NOMO-1 treated with DMSO at 0.1 percent for 48 hours (cell line): ENCODE measurements around the gene SYT13.

Experiments
- DNase-seq: peaks from one replicate; lab custom pipeline; 2025; ENCODE audit not compliant: unreplicated experiment; lab: John Stamatoyannopoulos, UW

SYT13 gene

GRCh38 chr11:45224766-45225165 lies 61.4 kb downstream of the SYT13 start:
- DNase-seq: no peak

DNA sequence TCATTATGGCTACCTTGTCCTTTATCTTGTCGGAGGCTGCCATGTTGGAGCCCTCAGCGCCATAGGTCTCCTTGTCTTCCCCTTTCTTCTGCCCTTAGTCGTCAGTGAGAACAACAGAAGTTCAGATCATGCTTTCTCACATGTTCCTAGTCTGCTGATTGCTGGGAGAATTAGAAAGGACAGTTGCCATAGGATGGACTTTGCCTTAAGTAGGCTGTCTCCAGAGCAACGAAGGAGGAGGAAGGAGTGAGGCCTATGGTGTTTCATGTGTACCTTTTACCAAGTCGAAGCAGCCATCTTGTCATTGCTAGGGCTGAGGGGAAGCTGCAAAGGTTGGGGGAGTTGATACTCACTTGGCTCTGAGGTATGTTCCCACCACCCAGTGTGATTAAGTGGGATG lies 62.6 kb downstream of the SYT13 start:
- DNase-seq: no peak

- no peak for DNase-seq
Observed at GRCh38 chr11:45219411-45219810, 66.7 kb downstream of the SYT13 start.

DNA sequence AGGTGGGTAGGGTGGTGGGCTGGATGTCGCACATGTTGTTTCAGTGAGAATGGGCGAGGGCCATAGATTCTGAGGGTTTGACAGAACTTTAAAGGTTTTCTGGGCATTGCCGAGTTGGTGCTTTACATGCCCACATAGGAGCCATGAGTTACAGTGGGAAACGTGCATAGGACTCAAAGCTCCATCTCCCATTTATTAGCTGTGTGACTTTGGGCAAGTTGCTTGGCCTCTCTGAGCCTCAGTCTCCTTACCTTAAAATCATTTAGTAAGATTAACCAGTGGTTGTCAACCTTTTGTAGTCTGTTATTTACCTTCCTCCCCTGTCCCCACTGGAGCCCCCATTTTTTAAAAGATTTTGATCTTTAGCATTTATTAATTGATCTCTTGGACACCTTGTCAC lies 67.4 kb downstream of the SYT13 start:
- DNase-seq: no peak

- DNase-seq: no peak
Observed at GRCh38 chr11:45217991-45218390, 68.2 kb downstream of the SYT13 start.

DNA sequence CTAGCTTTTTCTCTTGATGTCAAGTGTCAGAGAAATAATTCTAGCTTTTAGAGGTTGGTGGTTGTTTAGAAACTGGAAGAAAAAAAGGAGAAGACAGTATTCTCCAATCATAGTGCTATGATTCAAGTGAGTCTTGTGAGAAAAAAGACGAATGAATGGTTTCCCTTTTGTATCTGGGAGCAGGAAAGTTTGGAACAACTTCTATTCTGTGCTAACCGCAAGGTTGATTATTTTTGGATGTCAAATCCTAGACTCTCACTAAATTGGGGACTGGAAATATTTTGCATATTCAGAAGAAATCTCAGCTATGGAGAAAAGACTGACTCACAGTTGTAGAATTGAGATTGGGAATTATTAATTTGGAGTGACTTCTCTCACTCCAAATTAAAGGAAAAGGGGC lies 69.2 kb downstream of the SYT13 start:
- DNase-seq: no peak

DNA sequence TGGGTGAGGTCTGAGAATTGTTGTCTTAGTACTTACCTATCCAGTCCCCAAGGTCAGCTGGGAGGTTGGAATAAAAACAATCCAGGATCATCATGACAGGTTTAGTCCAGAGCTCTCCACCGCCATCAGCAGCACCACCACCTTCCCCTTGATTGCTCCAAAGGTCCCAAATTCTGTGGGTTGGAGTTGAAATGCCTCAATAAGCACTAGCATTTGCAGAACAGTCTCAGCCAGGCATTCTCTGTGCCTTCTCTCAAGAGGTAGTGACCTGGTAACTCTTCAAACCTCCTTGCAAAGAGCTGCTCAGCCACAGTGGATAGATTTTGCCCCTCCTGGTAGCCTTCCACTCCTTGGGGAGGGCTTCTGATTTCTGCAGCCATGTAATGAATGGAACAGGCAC lies 70.1 kb downstream of the SYT13 start:
- DNase-seq: no peak

- no peak for DNase-seq
Observed at GRCh38 chr11:45215098-45215865, 70.9 kb downstream of the SYT13 start.

GRCh38 chr11:45213717-45214116 lies 72.4 kb downstream of the SYT13 start:
- DNase-seq: no peak

GRCh38 chr11:45213316-45213665 lies 72.8 kb downstream of the SYT13 start:
- no peak for DNase-seq

GRCh38 chr11:45212566-45213315 lies 73.4 kb downstream of the SYT13 start:
- DNase-seq: no peak

DNA sequence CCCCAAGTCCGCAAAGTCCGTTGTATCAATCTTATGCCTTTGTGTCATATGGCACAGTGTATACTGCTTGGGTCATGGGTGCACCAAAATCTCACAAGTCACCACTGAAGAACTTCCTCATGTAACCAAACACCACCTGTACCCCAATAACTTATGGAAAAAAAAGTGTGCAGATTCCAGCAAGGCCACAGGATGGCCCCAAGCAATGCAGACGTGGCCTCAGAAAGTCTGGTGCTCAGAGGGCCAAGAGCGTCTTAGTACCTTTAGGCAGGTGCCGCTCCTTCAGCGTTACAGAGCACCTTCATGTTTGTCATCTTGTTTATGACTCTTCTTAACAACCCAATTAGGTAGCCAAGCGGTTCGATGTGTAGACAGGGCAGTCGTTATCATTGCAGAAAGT lies 74.4 kb downstream of the SYT13 start:
- no peak for DNase-seq

DNA sequence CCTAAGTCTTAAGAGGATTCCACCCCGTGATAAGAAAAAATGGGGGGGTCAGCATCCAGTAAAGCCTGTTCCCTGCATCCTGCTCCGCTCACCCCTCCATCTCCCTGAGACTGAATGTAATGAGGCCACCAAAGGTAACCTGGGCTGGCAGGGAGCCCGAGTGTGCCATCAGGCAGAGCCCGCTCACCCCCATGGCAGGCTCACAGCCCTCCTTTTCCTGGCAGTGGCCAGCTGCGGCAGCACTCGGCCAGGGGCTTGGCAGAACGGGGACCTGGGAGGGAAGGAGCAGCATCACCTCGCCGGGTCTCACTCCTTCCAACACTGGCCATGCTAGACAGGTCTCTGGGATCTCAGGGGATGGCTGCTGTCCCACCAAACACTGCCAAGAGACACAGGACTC lies 75.3 kb downstream of the SYT13 start:
- DNase-seq: no peak

DNA sequence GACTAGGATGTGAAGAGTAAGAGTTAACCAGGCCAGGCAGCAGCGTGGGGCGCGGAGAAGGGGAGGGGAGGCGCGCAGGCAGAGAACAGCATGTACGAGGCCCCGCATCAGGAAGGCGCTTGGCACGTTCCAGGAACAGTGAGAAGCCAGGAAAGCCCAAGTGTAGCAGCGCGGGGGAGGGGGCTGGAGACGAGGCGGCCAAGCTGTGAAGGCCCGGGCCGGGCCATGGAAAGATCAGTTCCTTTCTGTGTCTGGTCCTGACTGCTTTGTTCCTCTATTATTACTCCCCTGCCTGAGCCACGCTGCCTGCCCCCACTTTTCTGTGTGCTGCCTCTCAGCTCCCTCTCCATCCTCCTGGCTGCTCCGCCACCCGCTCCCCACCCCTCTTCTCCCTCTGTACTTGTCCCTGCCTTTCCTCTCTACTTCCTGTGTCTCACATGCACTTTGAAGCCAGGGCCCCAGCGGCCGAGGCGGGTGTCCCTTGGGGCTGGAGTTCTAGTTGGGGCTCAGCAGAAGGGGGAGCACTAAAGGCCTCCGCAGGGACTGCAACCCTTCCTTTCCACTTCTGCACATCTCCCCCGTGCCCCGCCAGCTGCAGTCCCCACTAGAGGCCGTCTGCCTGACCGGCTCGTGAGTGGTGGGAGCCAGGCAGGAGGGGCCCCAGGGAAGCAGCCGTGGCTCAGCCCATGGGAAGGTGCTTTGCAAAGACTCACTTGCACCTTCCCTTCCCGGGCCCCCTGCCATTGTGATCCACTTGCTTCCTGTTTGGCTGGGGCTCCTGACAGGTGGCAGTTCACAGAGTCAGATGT lies 76.0 kb downstream of the SYT13 start:
- DNase-seq: no peak

- DNase-seq: no peak
Observed at GRCh38 chr11:45209000-45209879, 76.9 kb downstream of the SYT13 start.

GRCh38 chr11:45208135-45208534 lies 78.0 kb downstream of the SYT13 start:
- no peak for DNase-seq

DNA sequence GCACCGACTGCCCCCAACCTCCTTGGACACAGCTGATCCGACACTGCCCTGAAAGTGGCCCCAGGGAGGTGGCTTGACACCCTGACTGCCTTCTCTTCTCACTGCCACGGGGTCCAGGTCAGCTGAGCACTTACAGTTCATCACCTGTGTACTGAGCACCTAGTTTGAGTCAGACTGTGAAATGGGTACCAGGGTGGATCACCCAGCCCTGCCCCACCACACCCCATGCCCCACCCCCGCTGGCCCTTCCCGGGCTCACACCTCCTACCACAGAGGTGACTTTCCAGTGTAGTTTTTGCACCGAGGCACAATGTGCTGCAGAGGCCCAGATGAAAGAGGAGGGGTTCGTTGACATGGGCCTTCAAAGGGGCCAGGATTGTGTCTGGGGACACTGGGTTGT lies 80.2 kb downstream of the SYT13 start:
- no peak for DNase-seq

GRCh38 chr11:45204761-45205160 lies 81.4 kb downstream of the SYT13 start:
- no peak for DNase-seq

DNA sequence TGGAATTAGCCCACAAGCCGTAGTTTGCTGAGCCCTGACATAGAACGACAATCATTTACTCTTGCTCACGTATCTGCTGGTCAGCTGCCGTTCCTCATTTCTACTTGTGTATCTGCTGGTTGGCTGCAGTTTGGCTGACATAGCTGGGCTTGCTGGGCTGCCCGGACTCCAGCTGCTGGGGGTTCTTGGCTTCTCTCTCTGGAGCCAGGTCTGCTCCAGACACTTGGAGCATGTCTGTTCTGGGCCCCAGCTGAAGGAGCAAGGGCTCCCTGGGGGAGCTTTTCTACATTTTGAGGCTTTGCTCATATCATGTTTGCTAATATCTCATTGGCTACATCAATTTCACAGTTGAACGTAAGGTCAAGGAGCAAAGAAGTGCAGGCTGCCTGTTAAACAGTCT lies 92.4 kb downstream of the SYT13 start:
- no peak for DNase-seq
